Nephron (organoid): ENCODE data around the gene MEGF8.

Experiments used
- H3K27ac Mint-ChIP-seq, 3 experiments: 2 replicates each; pipeline ENCODE4 v1.8.0; 2020; ENCODE audit warnings: mixed read lengths in 3 of 3, mild to moderate bottlenecking in 2 of 3, moderate library complexity in 1 of 3
- H3K27me3 Mint-ChIP-seq: 2 replicates; pipeline ENCODE4 v1.8.0; 2021; ENCODE audit warnings: low read depth, mild to moderate bottlenecking, moderate library complexity, mixed read lengths
- H3K36me3 Mint-ChIP-seq: 2 replicates; pipeline ENCODE4 v1.8.0; 2020; ENCODE audit warnings: low read depth, mixed read lengths
- H3K4me1 Mint-ChIP-seq: 2 replicates; pipeline ENCODE4 v1.8.0; 2020; ENCODE audit warnings: mixed read lengths
- H3K4me3 Mint-ChIP-seq, 3 experiments: 2 replicates each; pipeline ENCODE4 v1.8.0; 2020; ENCODE audit warnings: mild to moderate bottlenecking in 3 of 3, mixed read lengths in 3 of 3, moderate library complexity in 2 of 3
- H3K9me3 Mint-ChIP-seq: 2 replicates; pipeline ENCODE4 v1.8.0; 2020; ENCODE audit warnings: mixed read lengths
- CTCF ChIP-seq, 3 experiments: fragments of 200-600 bp; sonication (generic); IDR thresholded peaks; one replicate each; pipeline ENCODE4 v1.5.0; 2021; ENCODE audit warnings: antibody characterized with exemption in 3 of 3; ENCODE audit not compliant: unreplicated experiment in 3 of 3

Gene MEGF8

GRCh38 chr19:42325308-42325895 is at the start of gene MEGF8:
Gene MEGF8 (plus strand): TSS chr19:42325635. CDS start chr19:42326244, 609 bp downstream.
- Mint-ChIP-seq H3K27me3 (peaks cover 48% of the 10 kb centered on the region), H3K4me3 (peak within 1 kb of the TSS; percentile 84 to 95 (median 94)), H3K4me1 (peaks cover 43% of the 10 kb centered on the region), H3K9me3 (peaks cover 4% of the 10 kb centered on the region), H3K36me3 (no peaks in the 10 kb centered on the region), H3K27ac (peak within 1 kb of the TSS in 2 of 3 experiments; percentile 2 to 51)
- peak in 1 of 3 experiments; percentile 85 for TF ChIP-seq CTCF (IDR thresholded peaks at IDR 0.05; ENCODE audit: unreplicated experiment in 3 of 3)

- TF ChIP-seq CTCF (IDR thresholded peaks at IDR 0.05; ENCODE audit: unreplicated experiment in 3 of 3): no peak
- H3K36me3 Mint-ChIP-seq: peaks cover 19% of the 10 kb centered on the region
- H3K9me3 Mint-ChIP-seq: no peaks in the 10 kb centered on the region
- H3K27me3 Mint-ChIP-seq: no peaks in the 10 kb centered on the region
- peak overlapping the region in 2 of 3 experiments; percentile 31 to 61 for H3K4me3 Mint-ChIP-seq
- H3K27ac Mint-ChIP-seq: peak overlapping the region; percentile 4 to 82 (median 21)
- H3K4me1 Mint-ChIP-seq: peaks cover 43% of the 10 kb centered on the region
These were observed 49.2 kb upstream of the MEGF8 start for GRCh38 chr19:42276284-42276683.

GRCh38 chr19:42276821-42277220 is 48.6 kb upstream of the MEGF8 start:
- no peaks in the 10 kb centered on the region for H3K9me3 Mint-ChIP-seq
- no peaks in the 10 kb centered on the region for H3K27me3 Mint-ChIP-seq
- no peak for TF ChIP-seq CTCF (IDR thresholded peaks at IDR 0.05; ENCODE audit: unreplicated experiment in 3 of 3)

DNA sequence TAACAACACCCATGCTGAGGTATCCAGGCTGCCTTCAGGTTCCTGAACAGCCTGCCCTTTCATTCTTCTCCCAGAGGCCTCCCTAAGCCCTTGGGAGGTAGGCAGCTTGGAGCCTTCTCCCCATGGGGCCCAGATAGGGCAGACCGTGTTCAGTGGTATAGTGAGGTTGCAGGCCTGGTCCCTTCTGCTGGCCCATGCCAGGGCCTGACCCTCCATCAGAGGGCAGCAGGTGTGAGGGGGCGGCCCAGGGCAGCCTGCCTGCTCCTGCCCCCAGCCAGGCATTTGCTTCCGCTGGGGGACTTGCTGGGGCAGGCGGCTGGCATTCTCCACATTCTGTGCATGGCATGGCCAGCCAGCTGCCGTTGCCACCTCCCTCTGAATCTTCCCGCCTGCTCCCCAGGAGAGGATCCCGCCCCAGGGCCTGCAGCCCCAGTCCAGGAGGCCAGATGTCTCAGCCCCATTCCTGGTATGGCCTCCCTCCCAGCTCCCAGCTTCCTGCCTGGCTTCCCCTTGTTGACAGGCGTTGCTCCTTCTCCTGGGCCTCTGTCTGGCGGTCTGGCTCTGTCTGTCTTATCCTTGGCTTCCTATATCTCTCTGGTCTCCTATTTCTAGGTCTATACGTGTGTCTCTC is 47.5 kb upstream of the MEGF8 start:
- H3K4me1 Mint-ChIP-seq: peaks cover 41% of the 10 kb centered on the region
- H3K4me3 Mint-ChIP-seq: peak overlapping the region; percentile 91 to 98 (median 92)
- no peak for TF ChIP-seq CTCF (IDR thresholded peaks at IDR 0.05; ENCODE audit: unreplicated experiment in 3 of 3)
- peak overlapping the region; percentile 93 to 99 (median 96) for H3K27ac Mint-ChIP-seq
- no peaks in the 10 kb centered on the region for H3K9me3 Mint-ChIP-seq
- H3K36me3 Mint-ChIP-seq: peaks cover 19% of the 10 kb centered on the region
- no peaks in the 10 kb centered on the region for H3K27me3 Mint-ChIP-seq

More at GRCh38 chr19:42276821-42277220, 48.6 kb upstream of the MEGF8 start:
- Mint-ChIP-seq H3K27ac (peak overlapping the region in 2 of 3 experiments; percentile 33 to 82), H3K36me3 (peaks cover 19% of the 10 kb centered on the region), H3K4me3 (peak overlapping the region in 2 of 3 experiments; percentile 21 to 39), H3K4me1 (peaks cover 41% of the 10 kb centered on the region)

DNA sequence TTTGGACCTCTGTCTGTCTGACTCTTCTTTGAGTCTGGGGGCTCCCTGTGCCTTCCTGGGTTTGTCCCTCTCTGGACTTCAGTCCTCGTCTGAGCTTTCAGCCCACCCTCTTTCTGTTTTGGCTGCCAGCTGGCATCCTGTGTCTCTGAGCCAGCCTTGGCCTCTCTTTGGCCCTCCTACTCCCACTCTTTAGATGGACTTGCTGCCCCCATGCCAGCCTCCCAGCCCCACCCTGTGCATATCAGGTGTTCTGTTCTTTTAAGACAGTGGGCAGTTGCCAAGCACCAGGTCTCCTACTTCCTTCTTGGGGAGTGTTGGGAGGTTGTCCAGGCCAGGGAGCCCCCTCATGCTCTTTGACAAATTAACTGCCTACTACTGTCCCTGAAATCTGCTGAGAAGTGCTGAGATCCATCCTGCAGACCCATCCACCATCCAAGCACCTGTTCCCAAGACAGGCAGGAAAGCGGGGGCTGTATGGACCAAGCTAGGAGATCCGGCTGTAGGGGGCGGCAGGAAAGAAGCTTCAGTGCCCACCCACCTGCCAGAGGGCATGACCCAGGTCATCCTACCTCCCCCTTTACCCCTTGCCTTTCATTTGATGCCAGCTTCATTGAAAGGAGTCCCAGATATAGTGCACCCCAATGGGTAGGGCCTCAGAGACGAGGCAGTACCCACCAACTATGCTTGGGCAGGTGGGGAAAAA is 46.8 kb upstream of the MEGF8 start:
- TF ChIP-seq CTCF (IDR thresholded peaks at IDR 0.05; ENCODE audit: unreplicated experiment in 3 of 3): no peak
- Mint-ChIP-seq H3K9me3 (no peaks in the 10 kb centered on the region), H3K27me3 (no peaks in the 10 kb centered on the region), H3K4me1 (peaks cover 41% of the 10 kb centered on the region), H3K4me3 (peak overlapping the region; percentile 91 to 98 (median 92)), H3K36me3 (peaks cover 15% of the 10 kb centered on the region), H3K27ac (peak overlapping the region; percentile 96 to 99 (median 97))
